Endothelial cell of hepatic sinusoid (primary cell): Measurements from ENCODE around the gene NEK11.
"Not testable (repeated sequence)": the region's sequence is repeated elsewhere in the genome, so short reads cannot be mapped to it uniquely, and the experiment has no call there.

Experiments used
- in situ Hi-C: cut with HindIII; loops from 2 replicates; pipeline ENCODE4 v1.10.0; 2017; ENCODE audit warnings: low sequenced_read_pairs

Gene NEK11

GRCh38 chr3:131283862-131284261 is 257.2 kb downstream of the NEK11 start:
- in situ Hi-C loops: no loop called here

DNA sequence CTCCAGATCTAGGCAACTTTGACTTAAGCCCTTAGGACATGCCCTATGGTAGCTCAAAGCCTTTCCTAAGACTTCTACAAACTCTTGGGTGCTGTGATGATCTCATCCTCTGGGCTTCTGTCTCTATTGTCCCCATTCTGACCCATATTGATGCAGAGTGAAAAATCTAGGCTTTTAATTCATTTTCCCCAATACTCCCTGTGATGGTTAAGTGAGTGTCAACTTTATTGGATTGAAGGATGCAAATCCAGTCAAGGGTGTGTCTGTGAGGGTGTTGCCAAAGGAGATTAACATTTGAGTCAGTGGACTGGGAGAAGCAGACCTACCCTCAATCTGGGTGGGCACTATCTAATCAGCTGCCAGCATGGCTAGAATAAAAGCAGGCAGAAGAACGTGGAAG is 257.6 kb downstream of the NEK11 start:
- in situ Hi-C loops: no loop called here

DNA sequence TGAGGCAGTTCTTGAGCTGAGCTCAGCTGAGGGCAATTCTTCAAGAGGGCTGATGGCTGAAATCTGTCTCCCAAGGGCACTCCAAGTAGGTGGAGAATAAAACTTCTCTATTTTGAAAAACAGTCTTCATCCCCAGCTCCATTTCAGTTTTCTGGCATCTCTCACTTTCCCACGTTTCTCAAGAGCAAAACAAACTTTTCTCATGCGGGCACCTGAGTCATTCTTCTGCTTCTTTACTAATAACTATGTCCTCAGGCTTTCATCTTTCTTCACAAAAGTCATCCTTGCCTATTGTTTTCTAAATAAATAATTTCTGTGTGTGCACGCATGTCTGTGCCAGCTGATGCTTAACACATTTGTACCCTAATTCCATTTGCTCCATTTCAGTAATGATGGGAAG is 258.8 kb downstream of the NEK11 start:
- in situ Hi-C loops: no loop called here

GRCh38 chr3:131299836-131300235 is 273.2 kb downstream of the NEK11 start:
- in situ Hi-C loops: no loop called here

- in situ Hi-C loops: no loop called here
These were observed 277.2 kb downstream of the NEK11 start for GRCh38 chr3:131303848-131304247.

DNA sequence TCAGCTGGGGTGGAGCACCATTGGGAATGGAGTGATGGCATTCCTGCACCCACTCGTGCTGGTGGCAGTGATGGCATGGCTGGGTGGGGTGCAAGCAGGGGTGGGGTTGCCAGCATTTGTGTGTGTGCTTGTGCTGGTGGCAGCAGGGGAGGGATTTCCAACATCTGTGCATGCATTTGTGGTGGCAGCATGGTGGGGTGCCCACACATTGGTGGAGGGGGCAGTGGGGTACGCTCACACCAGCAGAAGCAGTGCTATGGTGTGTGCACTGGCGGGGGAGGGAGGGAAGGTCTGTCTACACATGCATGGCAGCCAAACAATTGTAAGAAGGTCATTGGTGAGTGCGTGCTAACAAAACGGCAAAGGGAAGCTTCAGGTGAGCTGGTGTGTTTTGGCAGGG is 278.2 kb downstream of the NEK11 start:
- in situ Hi-C loops: no loop called here

DNA sequence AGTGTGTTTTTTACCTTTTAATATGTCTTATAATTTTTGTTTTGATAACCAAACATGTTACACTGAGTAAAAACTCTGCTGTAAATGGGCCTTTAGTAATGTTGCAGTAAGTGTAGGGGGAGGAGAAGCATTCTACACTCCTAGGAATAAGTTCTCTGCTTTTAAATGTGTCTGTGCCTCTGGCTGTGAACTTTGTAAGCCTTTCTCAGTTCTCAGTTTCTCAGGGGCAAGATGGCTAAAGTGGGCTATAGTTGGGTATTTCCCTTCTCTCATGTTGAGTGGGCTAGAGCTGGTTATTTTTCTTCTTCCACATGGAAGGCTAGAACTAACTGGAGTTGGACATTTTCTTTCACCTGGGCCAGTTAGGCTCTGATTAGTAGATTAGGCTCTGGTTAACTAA is 279.6 kb downstream of the NEK11 start:
- in situ Hi-C loops: no loop called here

DNA sequence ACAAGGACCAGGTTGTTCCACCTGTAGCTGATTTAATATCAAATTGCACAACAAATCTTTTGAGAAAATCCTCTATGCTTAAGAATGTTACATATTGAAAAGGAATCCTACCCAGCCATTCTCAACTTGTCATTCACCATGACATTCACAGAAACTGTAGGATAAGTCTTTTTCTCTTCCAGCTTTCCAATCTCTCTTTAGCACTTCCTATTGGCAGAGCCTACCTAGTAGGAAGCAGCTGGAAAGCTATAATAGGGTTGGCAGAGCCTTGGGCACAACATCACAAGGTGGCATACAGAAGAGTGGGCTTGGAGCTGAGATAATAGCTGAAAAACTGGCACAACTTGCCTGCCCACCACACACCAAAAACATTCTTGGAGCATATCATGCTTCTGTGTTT is 287.6 kb downstream of the NEK11 start:
- in situ Hi-C loops: no loop called here

- in situ Hi-C loops: no loop called here
These were observed 288.5 kb downstream of the NEK11 start for GRCh38 chr3:131315162-131315561.

DNA sequence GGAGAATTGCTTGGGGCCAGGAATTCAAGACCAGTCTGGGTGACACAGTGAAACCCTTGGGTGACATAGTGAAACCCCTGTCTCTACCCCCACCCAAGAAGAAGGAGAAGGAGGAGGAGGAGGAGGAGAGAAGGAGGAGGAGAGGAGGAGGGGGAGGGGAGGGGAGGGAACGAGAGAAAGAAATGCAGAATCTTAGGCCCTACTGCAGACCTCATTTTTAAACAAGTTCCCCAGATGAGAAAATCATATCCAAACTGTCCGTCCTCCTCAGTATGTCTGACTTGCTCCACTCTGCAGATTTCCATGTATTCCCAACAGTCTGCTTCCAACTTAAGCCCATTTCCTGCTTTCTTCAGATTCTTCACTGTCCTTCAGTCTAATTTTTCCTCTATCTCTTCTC is 291.0 kb downstream of the NEK11 start:
- in situ Hi-C loops: no loop called here

DNA sequence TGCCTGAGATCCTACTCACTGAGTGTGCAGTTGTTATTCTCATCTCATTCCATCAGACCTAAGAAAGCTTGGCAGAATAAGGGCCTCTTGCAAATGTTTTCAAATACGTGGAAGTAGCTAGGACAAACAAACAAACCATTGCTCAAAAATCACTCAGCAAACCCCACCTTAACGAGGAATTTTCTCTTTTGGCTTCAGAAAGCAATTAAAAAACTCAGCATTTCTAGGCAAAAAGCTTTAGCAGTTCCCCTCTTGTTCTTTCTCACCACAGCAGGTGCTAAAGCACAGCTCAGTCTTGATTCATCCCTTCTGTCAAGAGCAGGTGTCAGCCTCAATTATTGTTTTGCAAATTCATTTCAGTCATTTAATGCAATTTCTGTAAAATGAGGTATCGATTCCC is 296.3 kb downstream of the NEK11 start:
- in situ Hi-C loops: loop anchor here (5.0 kb wide), 1 partner anchor 51 kb away; no protein-coding TSS in a partner anchor

GRCh38 chr3:131323792-131324191 is 297.1 kb downstream of the NEK11 start:
- in situ Hi-C loops: loop anchor here (5.0 kb wide), 1 partner anchor 51 kb away; no protein-coding TSS in a partner anchor

DNA sequence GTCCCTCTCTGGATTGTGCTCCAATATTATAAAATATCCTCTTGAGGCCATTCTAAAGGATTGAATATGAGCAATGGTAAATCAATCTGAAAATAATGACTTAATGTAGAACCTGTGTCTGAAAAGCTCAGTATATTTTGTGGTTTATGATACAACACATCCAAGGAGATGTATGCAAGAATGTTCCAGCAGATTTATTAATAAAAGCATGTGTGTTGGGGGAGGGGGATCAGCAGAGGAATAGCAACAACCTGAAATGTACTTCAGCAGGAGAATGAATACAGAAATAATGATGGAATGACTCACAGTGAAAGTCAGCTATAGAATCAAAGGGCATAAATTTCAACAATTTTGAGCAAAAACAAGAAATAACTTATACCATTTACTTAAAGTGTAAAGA is 298.2 kb downstream of the NEK11 start:
- in situ Hi-C loops: loop anchor here (5.0 kb wide), 1 partner anchor 53 kb away; no protein-coding TSS in a partner anchor

- in situ Hi-C loops: no loop called here
These were observed 299.6 kb downstream of the NEK11 start for GRCh38 chr3:131326307-131326706.

GRCh38 chr3:131328721-131329120 is 302.0 kb downstream of the NEK11 start:
- in situ Hi-C loops: no loop called here

GRCh38 chr3:131329774-131330173 is 303.1 kb downstream of the NEK11 start:
- in situ Hi-C loops: no loop called here

- in situ Hi-C loops: not testable (repeated sequence)
These were observed 304.9 kb downstream of the NEK11 start for GRCh38 chr3:131331456-131332085.

- in situ Hi-C loops: no loop called here
These were observed 312.4 kb downstream of the NEK11 start for GRCh38 chr3:131338948-131339640.

DNA sequence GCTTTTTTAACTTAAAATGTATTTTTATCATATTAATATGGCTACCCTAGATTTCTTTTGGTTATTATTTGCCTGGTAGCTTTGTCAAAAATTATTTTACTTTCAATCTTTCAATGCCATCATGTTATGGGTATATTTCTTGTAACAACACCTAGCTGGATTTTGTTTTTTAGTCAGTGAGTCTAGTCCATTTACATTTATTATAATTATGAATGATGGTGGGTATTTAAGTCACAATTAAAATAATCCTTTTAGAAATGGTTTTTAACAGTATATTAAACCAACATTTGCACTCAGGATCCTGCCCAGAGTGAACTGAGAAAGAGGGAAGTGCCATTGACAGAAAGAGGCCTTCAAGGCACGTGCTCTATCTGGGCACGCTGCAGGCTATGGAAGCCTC is 315.1 kb downstream of the NEK11 start:
- in situ Hi-C loops: no loop called here

GRCh38 chr3:131348911-131349310 is 322.2 kb downstream of the NEK11 start:
- in situ Hi-C loops: no loop called here

- in situ Hi-C loops: no loop called here
These were observed 322.8 kb downstream of the NEK11 start for GRCh38 chr3:131349454-131349853.

- in situ Hi-C loops: no loop called here
These were observed 323.3 kb downstream of the NEK11 start for GRCh38 chr3:131349946-131350347.

DNA sequence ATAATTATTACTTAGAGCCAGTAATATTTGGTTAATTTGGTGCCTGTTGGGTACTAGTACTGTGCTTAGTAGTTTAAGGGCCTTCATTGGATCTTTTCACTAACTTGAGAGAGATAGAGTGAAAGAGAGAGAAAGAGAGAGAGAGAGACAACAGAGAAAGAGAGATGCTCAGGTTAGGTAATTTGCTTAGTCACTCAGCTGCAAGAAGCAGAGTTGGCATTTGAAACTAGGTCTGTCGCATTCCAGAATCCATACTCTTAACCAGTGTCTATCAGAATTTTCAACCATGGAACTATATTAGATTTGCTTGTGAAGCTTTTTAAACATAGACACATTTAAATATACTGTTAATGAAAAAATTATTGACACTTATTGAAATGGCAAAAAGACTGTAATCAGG is 323.8 kb downstream of the NEK11 start:
- in situ Hi-C loops: no loop called here
